ENCODE results near the gene WRNIP1. TPM values are rescaled to one million over a fixed set of nuclear protein-coding genes. Genes with fewer than 3 reads are reported as not detected.

Gene WRNIP1
- 52.3 and 71.9 TPM in 2 replicates for total RNA-seq

GRCh38 chr6:2765166-2765895, at the start of gene WRNIP1:
WRNIP1 (plus strand) TSS chr6:2765393; CDS start chr6:2765623, 230 bp downstream.

DNA sequence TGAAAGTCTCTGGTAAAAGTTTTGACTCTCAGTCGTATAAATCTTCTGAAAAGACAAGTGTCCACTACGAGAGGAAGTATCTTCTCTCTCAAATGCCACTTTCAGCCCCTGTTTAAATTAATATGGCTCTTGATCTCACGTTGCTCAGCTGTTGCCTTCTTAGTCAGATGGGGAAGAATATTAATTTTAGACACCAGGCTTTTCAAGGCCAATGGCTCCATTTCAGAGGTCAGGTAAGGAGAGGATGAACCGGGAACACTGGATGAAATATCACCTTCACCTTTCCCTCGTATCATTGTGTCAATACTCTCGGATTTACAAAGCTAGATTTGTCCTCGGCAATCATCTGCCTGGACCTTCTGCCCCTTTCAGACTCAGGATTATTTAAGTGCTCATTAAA, 14.4 kb upstream of the WRNIP1 start, which contains the start of gene MYLK4:
TSS of gene MYLK4 (minus strand) at position 91 of the 400 bp plus-strand sequence. CDS start 1,628 bp downstream, outside the sequence.

Other genes starting within 250 kb of the WRNIP1 start
- 0.34 and 0.64 TPM in 2 replicates for gene MYLK4, start 14.5 kb upstream of the WRNIP1 start, total RNA-seq
- gene SERPINB1, start 76.5 kb downstream of the WRNIP1 start, total RNA-seq = 160 and 194 TPM in 2 replicates
- gene SERPINB9, start 137.9 kb downstream of the WRNIP1 start, total RNA-seq = 1.7 and 11.7 TPM in 2 replicates
- gene SERPINB6, start 206.2 kb downstream of the WRNIP1 start, total RNA-seq = 30.4 and 66.5 TPM in 2 replicates
- gene NQO2, start 234.5 kb downstream of the WRNIP1 start, total RNA-seq = 14.0 and 26.6 TPM in 2 replicates